Measurements from ENCODE around the gene C22orf31. TPM values are rescaled to one million over a fixed set of nuclear protein-coding genes. Genes with fewer than 3 reads are reported as not detected.
A peak's percentile ranks its signal among the peaks of the same experiment; 100 is the strongest.

C22orf31 gene
- total RNA-seq, 1 experiment from 2014 or later = not detected

GRCh38 chr22:29016067-29016938, 45.3 kb downstream of the C22orf31 start:
- Histone ChIP-seq H4K91ac (ENCODE audit: insufficient read length, low read depth, low read length) (no peak overlapping the region), H2BK5ac (ENCODE audit: insufficient read length, low read length) (no peak overlapping the region), H2AFZ (ENCODE audit: low read length) (no peak overlapping the region), H3K18ac (ENCODE audit: insufficient read length, low read depth, low read length) (no peak overlapping the region), H2BK15ac (ENCODE audit: low read depth, low read length) (no peak overlapping the region), H4K8ac (replicated peaks; ENCODE audit: insufficient read length, low read depth, low read length) (no peak overlapping the region), H2BK120ac (ENCODE audit: low read depth, low read length, poor library complexity, severe bottlenecking) (no peak overlapping the region), H3K9ac (ENCODE audit: extremely low read depth, insufficient read length, low read length) (no peak overlapping the region), H3K27me3 (ENCODE audit: insufficient read depth, low read length) (no peaks in the 10 kb centered on the region), H3K79me1 (ENCODE audit: insufficient read depth, low read depth, low read length, poor library complexity, severe bottlenecking) (no peaks in the 10 kb centered on the region), H3K4me1 (ENCODE audit: insufficient read depth, low read length) (no peaks in the 10 kb centered on the region; the same call in none of the 2 replicates), H2AK5ac (ENCODE audit: insufficient read length, low read length) (no peak overlapping the region), H3K56ac (ENCODE audit: insufficient read length, low read depth, low read length) (no peak overlapping the region), H3K9me3 (ENCODE audit: control insufficient read depth, low read depth, low read length) (no peaks in the 10 kb centered on the region), H3K79me2 (ENCODE audit: insufficient read depth, low read length) (0 out of 2 replicates have a peak, but pooled peaks cover 2% of the 10 kb centered on the region), H3K23ac (ENCODE audit: insufficient read length, low read depth, low read length) (no peak overlapping the region), H3K27ac (ENCODE audit: insufficient read length, low read depth, low read length) (no peak overlapping the region), H4K20me1 (ENCODE audit: control insufficient read depth, insufficient read depth, insufficient read length) (no peaks in the 10 kb centered on the region), H3T11ph (ENCODE audit: low read length) (no peak overlapping the region), H4K5ac (ENCODE audit: insufficient read length, low read depth, low read length) (no peak overlapping the region), H3K4me2 (ENCODE audit: insufficient read depth, insufficient read length, low read length) (no peak overlapping the region), H2BK12ac (ENCODE audit: insufficient read length, low read depth, low read length) (no peak overlapping the region), H3K23me2 (ENCODE audit: insufficient read length, low read depth, low read length, poor library complexity, severe bottlenecking) (no peaks in the 10 kb centered on the region), H2BK20ac (ENCODE audit: low read depth, low read length, poor library complexity, severe bottlenecking) (no peak overlapping the region), H3K14ac (ENCODE audit: insufficient read depth, low read length) (no peak overlapping the region), H3K4ac (ENCODE audit: low read depth, low read length) (no peak overlapping the region)
- peak overlapping the region in 2 of 3 experiments; percentile 62 to 89; a peak in 3 of 7 replicates for H3K27ac Mint-ChIP-seq
- peaks cover 7 to 25% (median 12%) of the 10 kb centered on the region in 3 experiments; a peak in 5 of 7 replicates for H3K36me3 Mint-ChIP-seq (ENCODE audit: insufficient read depth in 1 of 3, low read depth in 3 of 3)
- H3K27me3 Mint-ChIP-seq (ENCODE audit: low read depth) = no peaks in the 10 kb centered on the region
- no peaks in the 10 kb centered on the region for H3K9me3 Mint-ChIP-seq
- DNase-seq = no peak
- no peak overlapping the region for H3K4me3 Mint-ChIP-seq
- no peak for TF ChIP-seq CTCF (conservative IDR thresholded peaks at IDR 0.05)
- WGBS (ENCODE audit: extremely low coverage, insufficient read length, low lambda C conversion rate) = no CpG with 5 or more reads among the region's 3 CpGs
- H3K4me1 Mint-ChIP-seq = peaks cover 38 to 39% of the 10 kb centered on the region in 2 experiments

Data from H9 (cell line).